GM12891 (cell line): ENCODE measurements around the gene MLH1. TPM values are rescaled to one million over a fixed set of nuclear protein-coding genes. Genes with fewer than 3 reads are reported as not detected.
"Not testable (repeated sequence)": the region's sequence is repeated elsewhere in the genome, so short reads cannot be mapped to it uniquely, and the experiment has no call there.

Experiments used
- DNase-seq: peaks from one replicate; pipeline ENCODE4 v3.0.0; 2011; ENCODE audit warnings: low spot score; ENCODE audit not compliant: insufficient read length
- FAIRE-seq: peaks from 2 replicates; lab custom pipeline; 2011; peaks lifted over from hg19 to GRCh38; lab: Jason Lieb, UNC
- PAX5 ChIP-seq: IDR thresholded peaks from 2 replicates; pipeline ENCODE4 v1.6.1; 2011; ENCODE audit warnings: low read length, moderate library complexity, mild to moderate bottlenecking; ENCODE audit not compliant: insufficient read depth, severe bottlenecking
- POLR2A ChIP-seq: IDR thresholded peaks from 2 replicates; pipeline ENCODE4 v1.6.1; 2011; ENCODE audit warnings: low read depth, low read length, control low read depth
- POLR2AphosphoS5 ChIP-seq: IDR thresholded peaks from 2 replicates; pipeline ENCODE4 v1.6.1; 2011; ENCODE audit warnings: low read depth, low read length, control low read depth
- POU2F2 ChIP-seq: IDR thresholded peaks from 2 replicates; pipeline ENCODE4 v1.6.1; 2011; ENCODE audit warnings: low read depth, mild to moderate bottlenecking, control low read depth, low read length, moderate library complexity
- SPI1 ChIP-seq: IDR thresholded peaks from 2 replicates; pipeline ENCODE4 v1.6.1; 2011; ENCODE audit warnings: low read depth, low read length, control low read depth
- TAF1 ChIP-seq: IDR thresholded peaks from 2 replicates; pipeline ENCODE4 v1.6.1; 2011; ENCODE audit warnings: low read depth, low read length, control low read depth
- polyA plus RNA-seq: library from polyadenylated mRNA; unstranded; fragments of >200 nt; gene quantifications from one replicate; pipeline ENCODE4 v1.2.1, GENCODE V29; 2012; ENCODE audit warnings: low read depth, missing spikeins, inconsistent platforms; ENCODE audit not compliant: missing spikeins

The MLH1 gene
- polyA plus RNA-seq, result 42.0 TPM

DNA sequence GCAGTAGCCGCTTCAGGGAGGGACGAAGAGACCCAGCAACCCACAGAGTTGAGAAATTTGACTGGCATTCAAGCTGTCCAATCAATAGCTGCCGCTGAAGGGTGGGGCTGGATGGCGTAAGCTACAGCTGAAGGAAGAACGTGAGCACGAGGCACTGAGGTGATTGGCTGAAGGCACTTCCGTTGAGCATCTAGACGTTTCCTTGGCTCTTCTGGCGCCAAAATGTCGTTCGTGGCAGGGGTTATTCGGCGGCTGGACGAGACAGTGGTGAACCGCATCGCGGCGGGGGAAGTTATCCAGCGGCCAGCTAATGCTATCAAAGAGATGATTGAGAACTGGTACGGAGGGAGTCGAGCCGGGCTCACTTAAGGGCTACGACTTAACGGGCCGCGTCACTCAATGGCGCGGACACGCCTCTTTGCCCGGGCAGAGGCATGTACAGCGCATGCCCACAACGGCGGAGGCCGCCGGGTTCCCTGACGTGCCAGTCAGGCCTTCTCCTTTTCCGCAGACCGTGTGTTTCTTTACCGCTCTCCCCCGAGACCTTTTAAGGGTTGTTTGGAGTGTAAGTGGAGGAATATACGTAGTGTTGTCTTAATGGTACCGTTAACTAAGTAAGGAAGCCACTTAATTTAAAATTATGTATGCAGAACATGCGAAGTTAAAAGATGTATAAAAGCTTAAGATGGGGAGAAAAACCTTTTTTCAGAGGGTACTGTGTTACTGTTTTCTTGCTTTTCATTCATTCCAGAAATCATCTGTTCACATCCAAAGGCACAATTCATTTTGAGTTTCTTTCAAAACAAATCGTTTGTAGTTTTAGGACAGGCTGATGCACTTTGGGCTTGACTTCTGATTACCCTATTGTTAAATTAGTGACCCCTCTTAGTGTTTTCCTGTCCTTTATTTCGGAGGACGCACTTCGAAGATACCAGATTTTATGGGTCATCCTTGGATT is at the start of gene MLH1:
Gene MLH1, plus strand, starts transcription at position 193 of the 958 bp plus-strand sequence. Its CDS starts 30 bp downstream, at position 223.
- FAIRE-seq (peak; percentile 100), DNase-seq (peak; percentile 48)
- TF ChIP-seq POLR2AphosphoS5 (peak; percentile 94), SPI1 (peak; percentile 44; the same call in 1 of the 2 replicates), POU2F2 (peak; percentile 48; the same call in 1 of the 2 replicates), POLR2A (peak; percentile 96), TAF1 (peak; percentile 92), PAX5 (peak; percentile 56)

- FAIRE-seq (no peak), DNase-seq (no peak)
- TF ChIP-seq POU2F2 (no peak), SPI1 (no peak), TAF1 (no peak), POLR2A (no peak), PAX5 (no peak), POLR2AphosphoS5 (no peak)
Measured at GRCh38 chr3:36943601-36944000, 49.7 kb upstream of the MLH1 start.

GRCh38 chr3:36944012-36944640 is 49.2 kb upstream of the MLH1 start:
- FAIRE-seq (peak; percentile 5), DNase-seq (peak; percentile 57)
- TF ChIP-seq PAX5, result no peak
- TF ChIP-seq SPI1, result no peak
- TF ChIP-seq TAF1, result no peak
- TF ChIP-seq POLR2AphosphoS5, result no peak
- no peak for TF ChIP-seq POU2F2
- no peak for TF ChIP-seq POLR2A

GRCh38 chr3:36944641-36945270 is 48.6 kb upstream of the MLH1 start, which contains the start of gene TRANK1:
Gene TRANK1, minus strand, starts transcription at chr3:36945054. Its CDS starts 245 bp downstream, at chr3:36944809.
- TF ChIP-seq POLR2AphosphoS5, result no peak
- no peak for TF ChIP-seq POLR2A
- TF ChIP-seq PAX5, result no peak
- no peak for TF ChIP-seq SPI1
- no peak for TF ChIP-seq TAF1
- no peak for TF ChIP-seq POU2F2
- DNase-seq (peak; percentile 63), FAIRE-seq (peak; percentile 82)

DNA sequence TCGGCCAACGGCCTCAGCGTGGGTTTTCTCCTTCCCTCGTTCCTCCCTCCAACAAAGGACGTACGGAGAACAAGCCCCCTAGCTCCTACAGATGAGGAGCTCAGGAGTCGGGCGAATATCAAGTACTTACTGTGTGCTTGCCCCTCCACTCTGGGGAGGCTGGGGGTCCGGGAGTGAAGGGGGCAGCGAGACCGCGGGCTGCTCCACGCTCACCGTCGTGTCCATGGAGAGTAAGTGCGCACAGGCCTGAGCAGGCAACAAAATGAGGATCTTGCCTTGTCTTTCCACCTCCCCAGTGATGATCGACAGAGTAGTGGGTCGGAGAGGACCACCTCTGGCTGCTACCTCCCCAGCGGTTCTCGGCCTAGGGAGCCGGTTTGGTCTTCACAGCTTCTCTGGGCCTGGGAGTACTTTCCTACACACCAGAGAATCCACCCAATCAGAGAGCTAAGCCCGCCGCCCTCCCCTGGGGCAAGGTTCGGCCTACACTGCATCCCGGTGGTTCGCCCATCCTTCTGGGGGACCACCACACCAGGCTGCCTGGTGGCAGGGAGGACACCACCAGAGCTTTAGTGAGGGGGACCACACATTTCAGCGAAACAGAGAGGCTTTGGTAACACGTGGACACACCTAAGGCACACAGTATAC is 47.9 kb upstream of the MLH1 start:
- DNase-seq (no peak), FAIRE-seq (no peak)
- no peak for TF ChIP-seq SPI1
- TF ChIP-seq POLR2A, result no peak
- no peak for TF ChIP-seq POLR2AphosphoS5
- TF ChIP-seq POU2F2, result no peak
- TF ChIP-seq TAF1, result no peak
- TF ChIP-seq PAX5, result no peak

DNA sequence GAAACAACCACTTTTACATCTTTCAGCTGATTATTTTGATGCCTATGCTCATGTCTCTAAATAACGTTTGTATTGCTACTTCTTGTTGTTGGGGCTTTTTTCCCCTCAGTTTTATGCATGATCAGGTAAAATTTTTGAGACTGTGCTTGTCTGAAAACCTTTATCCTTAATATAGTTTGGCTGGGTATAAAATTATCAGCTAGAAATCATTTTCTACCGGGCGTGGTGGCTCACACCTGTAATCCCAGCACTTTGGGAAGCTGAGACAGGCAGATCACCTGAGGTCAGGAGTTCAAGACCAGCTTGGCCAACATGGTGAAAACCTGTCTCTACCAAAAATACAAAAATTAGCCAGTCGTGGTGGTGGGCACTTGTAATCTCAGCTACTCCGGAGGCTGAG is 45.5 kb upstream of the MLH1 start:
- FAIRE-seq, DNase-seq: not testable (repeated sequence)

- DNase-seq (no peak), FAIRE-seq (no peak)
Measured at GRCh38 chr3:36954452-36955134, 38.7 kb upstream of the MLH1 start.

GRCh38 chr3:36956155-36956554 is 37.2 kb upstream of the MLH1 start:
- FAIRE-seq (no peak), DNase-seq (no peak)
- no peak for TF ChIP-seq SPI1
- no peak for TF ChIP-seq POLR2AphosphoS5
- TF ChIP-seq POLR2A, result no peak

More at GRCh38 chr3:36954452-36955134, 38.7 kb upstream of the MLH1 start:
- TF ChIP-seq POLR2A (no peak), PAX5 (no peak), POU2F2 (no peak), TAF1 (no peak), POLR2AphosphoS5 (no peak), SPI1 (no peak)
